GM12878 (cell line): Measurements from ENCODE around the gene NOC2L.

Experiments
- CREB1 ChIP-seq: IDR thresholded peaks from 2 replicates; pipeline ENCODE4 v1.6.1; 2012; ENCODE audit warnings: low read depth, mild to moderate bottlenecking, inconsistent platforms
- NFIC ChIP-seq: IDR thresholded peaks from 2 replicates; pipeline ENCODE4 v1.6.1; 2012; ENCODE audit warnings: low read depth, mild to moderate bottlenecking, inconsistent platforms, low read length, moderate library complexity
- SRF ChIP-seq, 2 experiments: IDR thresholded peaks; 2 replicates each; pipeline ENCODE4 v1.6.1; 2011; ENCODE audit warnings: low read depth in 2 of 2, low read length in 2 of 2, mild to moderate bottlenecking in 1 of 2, moderate library complexity in 1 of 2
- YY1 ChIP-seq: IDR thresholded peaks from 2 replicates; pipeline ENCODE4 v1.6.1; 2011; ENCODE audit warnings: low read depth, mild to moderate bottlenecking, low read length
- TF ChIP-seq, protein P1 (sequence below), 3 experiments: IDR thresholded peaks in 2 of 3; conservative IDR thresholded peaks in 1 of 3; 2 replicates each; pipeline ENCODE4 v1.5.1; 2011; ENCODE audit warnings: low read depth in 3 of 3, low read length in 3 of 3, mild to moderate bottlenecking in 3 of 3, control low read depth in 2 of 3, moderate library complexity in 2 of 3, inconsistent platforms in 1 of 3, mixed read lengths in 1 of 3; ENCODE audit not compliant: control insufficient read depth in 2 of 3, insufficient read depth in 1 of 3; ENCODE audit errors: extremely low read depth in 1 of 3
- TF ChIP-seq, protein P2 (sequence below): fragments of 450-650 bp; IDR thresholded peaks from 2 replicates; pipeline ENCODE4 v1.6.1; 2017; ENCODE audit warnings: borderline replicate concordance
- TF ChIP-seq, protein P3 (sequence below): IDR thresholded peaks from 2 replicates; pipeline ENCODE4 v1.6.1; 2012; ENCODE audit warnings: low read depth, low read length, improper control_type of control experiment

DNA sequence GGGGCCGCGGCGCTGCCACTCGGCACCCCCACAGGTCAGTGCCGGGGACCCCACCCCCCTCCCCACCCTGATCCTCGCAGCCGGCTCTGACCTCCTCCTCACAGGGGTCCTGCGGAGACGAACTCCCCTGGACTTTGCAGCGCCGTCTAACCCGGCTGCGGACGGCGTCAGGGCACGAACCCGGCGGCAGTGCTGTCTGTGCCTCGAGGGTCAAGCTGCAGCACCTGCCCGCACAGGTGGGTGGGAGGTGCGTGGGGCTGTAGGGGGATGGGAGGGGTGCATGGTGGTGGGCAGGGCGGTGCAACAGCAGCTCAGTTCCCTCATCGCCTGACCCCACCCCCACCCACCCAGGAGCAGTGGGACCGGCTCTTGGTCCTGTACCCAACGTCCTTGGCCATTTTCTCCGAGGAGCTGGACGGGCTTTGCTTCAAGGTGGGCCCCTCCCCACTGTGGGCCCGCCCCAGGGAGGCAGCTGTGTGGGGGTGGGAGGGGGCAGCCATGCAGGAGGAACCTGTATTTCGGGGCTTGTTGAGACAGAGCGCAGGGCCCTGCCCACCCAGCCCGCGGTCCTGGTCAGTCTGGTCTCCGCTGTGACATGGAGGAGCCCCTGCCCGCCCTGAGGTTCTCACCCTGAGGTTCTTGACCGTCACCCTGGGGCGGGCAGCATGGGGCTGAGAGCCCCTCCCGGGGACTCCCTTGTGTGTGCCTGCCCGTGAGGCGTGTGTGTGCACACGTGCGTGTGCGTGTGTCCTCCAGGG, 12.1 kb upstream of the NOC2L start:
- TF ChIP-seq, protein P1, sequence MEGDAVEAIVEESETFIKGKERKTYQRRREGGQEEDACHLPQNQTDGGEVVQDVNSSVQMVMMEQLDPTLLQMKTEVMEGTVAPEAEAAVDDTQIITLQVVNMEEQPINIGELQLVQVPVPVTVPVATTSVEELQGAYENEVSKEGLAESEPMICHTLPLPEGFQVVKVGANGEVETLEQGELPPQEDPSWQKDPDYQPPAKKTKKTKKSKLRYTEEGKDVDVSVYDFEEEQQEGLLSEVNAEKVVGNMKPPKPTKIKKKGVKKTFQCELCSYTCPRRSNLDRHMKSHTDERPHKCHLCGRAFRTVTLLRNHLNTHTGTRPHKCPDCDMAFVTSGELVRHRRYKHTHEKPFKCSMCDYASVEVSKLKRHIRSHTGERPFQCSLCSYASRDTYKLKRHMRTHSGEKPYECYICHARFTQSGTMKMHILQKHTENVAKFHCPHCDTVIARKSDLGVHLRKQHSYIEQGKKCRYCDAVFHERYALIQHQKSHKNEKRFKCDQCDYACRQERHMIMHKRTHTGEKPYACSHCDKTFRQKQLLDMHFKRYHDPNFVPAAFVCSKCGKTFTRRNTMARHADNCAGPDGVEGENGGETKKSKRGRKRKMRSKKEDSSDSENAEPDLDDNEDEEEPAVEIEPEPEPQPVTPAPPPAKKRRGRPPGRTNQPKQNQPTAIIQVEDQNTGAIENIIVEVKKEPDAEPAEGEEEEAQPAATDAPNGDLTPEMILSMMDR (IDR thresholded peaks at IDR 0.05 in 2 of 3, conservative IDR thresholded peaks at IDR 0.05 in 1 of 3; ENCODE audit: control insufficient read depth in 2 of 3, extremely low read depth in 1 of 3, insufficient read depth in 1 of 3, low read depth in 3 of 3, low read length in 3 of 3) = no peak
- no peak for TF ChIP-seq SRF (IDR thresholded peaks at IDR 0.05; ENCODE audit: low read depth in 2 of 2, low read length in 2 of 2)
- TF ChIP-seq NFIC = no peak
- TF ChIP-seq CREB1 = no peak
- TF ChIP-seq, protein P2, sequence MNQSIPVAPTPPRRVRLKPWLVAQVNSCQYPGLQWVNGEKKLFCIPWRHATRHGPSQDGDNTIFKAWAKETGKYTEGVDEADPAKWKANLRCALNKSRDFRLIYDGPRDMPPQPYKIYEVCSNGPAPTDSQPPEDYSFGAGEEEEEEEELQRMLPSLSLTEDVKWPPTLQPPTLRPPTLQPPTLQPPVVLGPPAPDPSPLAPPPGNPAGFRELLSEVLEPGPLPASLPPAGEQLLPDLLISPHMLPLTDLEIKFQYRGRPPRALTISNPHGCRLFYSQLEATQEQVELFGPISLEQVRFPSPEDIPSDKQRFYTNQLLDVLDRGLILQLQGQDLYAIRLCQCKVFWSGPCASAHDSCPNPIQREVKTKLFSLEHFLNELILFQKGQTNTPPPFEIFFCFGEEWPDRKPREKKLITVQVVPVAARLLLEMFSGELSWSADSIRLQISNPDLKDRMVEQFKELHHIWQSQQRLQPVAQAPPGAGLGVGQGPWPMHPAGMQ = no peak
- TF ChIP-seq, protein P3, sequence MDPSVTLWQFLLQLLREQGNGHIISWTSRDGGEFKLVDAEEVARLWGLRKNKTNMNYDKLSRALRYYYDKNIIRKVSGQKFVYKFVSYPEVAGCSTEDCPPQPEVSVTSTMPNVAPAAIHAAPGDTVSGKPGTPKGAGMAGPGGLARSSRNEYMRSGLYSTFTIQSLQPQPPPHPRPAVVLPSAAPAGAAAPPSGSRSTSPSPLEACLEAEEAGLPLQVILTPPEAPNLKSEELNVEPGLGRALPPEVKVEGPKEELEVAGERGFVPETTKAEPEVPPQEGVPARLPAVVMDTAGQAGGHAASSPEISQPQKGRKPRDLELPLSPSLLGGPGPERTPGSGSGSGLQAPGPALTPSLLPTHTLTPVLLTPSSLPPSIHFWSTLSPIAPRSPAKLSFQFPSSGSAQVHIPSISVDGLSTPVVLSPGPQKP = no peak
- TF ChIP-seq YY1 = no peak
